ENCODE data around the gene SCMH1. TPM values are rescaled to one million over a fixed set of nuclear protein-coding genes. Genes with fewer than 3 reads are reported as not detected.
A peak's percentile ranks its signal among the peaks of the same experiment; 100 is the strongest.

SCMH1 gene
- total RNA-seq = 25.1 and 28.0 TPM in 2 replicates

DNA sequence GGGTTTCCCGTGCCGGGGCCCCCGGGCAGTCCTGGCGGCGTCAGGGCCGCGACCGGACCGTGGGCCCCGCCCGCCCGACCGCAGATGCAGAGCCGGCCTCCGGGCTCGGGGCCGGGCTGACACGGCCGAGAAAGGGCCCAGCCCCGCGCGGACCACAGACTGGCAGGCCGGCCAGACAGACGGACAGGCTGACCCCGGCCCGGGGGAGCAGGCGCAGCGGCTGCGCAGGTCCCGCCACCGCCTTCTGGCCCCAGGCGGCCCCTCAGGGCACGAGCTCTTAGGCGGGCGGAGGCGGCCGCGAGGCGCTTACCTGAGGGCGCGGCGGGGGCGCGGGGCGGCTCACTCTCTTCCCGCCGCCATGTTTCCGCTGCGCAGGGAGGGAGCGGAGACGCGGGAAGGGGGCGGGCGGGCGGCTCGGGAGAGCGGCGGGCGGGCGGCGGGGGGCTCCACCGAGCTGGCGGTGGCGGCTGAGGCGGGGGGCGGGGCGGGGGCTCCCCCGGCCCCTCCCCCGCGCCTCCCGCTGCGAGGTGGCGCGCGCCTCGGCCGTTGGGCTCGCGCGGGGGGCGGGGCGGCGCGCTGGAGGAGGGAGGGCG is at the start of gene SCMH1:
Gene SCMH1 (minus strand): TSS at position 558 of the 593 bp plus-strand sequence. CDS start 56,173 bp downstream, outside the sequence.
- peak; percentile 65 for ATAC-seq (ENCODE audit: low read depth)
- POLR2A ChIA-PET = interaction anchor here (0.8 kb wide), 1 partner anchor 9 kb away, joined by 3 read pairs; no protein-coding TSS in a partner anchor
- H3K9me3 Mint-ChIP-seq = no peaks in the 10 kb centered on the region
- peak within 1 kb of the TSS; percentile 85 for H3K4me3 Mint-ChIP-seq
- CTCF ChIA-PET = no interaction called here
- peak; percentile 66 for DNase-seq
- H3K27me3 Mint-ChIP-seq = no peaks in the 10 kb centered on the region
- H3K4me1 Mint-ChIP-seq = peaks cover 18% of the 10 kb centered on the region
- TF ChIP-seq, protein P1, sequence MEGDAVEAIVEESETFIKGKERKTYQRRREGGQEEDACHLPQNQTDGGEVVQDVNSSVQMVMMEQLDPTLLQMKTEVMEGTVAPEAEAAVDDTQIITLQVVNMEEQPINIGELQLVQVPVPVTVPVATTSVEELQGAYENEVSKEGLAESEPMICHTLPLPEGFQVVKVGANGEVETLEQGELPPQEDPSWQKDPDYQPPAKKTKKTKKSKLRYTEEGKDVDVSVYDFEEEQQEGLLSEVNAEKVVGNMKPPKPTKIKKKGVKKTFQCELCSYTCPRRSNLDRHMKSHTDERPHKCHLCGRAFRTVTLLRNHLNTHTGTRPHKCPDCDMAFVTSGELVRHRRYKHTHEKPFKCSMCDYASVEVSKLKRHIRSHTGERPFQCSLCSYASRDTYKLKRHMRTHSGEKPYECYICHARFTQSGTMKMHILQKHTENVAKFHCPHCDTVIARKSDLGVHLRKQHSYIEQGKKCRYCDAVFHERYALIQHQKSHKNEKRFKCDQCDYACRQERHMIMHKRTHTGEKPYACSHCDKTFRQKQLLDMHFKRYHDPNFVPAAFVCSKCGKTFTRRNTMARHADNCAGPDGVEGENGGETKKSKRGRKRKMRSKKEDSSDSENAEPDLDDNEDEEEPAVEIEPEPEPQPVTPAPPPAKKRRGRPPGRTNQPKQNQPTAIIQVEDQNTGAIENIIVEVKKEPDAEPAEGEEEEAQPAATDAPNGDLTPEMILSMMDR (IDR thresholded peaks at IDR 0.05) = no peak
- peak within 1 kb of the TSS; percentile 86 for H3K27ac Mint-ChIP-seq
- intact Hi-C loops (cut with micrococcal nuclease) = loop anchor here (1.0 kb wide), 1 partner anchor 119 kb away; the partner anchor contains the start of gene FOXO6
- H3K36me3 Mint-ChIP-seq (ENCODE audit: low read depth) = peaks cover 4% of the 10 kb centered on the region

DNA sequence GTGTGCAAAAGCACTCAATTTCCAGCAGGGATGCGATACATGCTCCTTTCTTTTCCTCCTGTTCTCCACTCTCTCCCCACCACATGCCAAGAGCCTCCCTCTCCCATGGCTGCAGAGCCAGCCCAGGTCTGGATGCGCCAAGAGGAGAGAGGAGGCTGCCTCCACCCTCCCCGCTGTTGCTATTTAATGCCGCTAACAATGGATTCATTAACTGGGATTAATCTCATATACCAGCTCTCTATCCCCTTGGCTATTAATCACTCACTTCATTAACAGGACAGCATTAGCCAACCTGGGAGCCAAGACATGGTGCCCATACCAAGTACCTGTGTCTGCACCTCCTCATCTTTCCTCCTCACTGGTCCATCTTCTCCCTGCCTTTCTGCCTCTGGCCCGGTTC is 49.1 kb upstream of the SCMH1 start:
- ChIA-PET CTCF (no interaction called here), POLR2A (no interaction called here)
- Mint-ChIP-seq H3K9me3 (no peaks in the 10 kb centered on the region), H3K27me3 (peaks cover 21% of the 10 kb centered on the region), H3K4me3 (no peak overlapping the region), H3K36me3 (ENCODE audit: low read depth) (no peaks in the 10 kb centered on the region), H3K4me1 (no peaks in the 10 kb centered on the region), H3K27ac (no peak overlapping the region)
- intact Hi-C loops (cut with micrococcal nuclease) = no loop called here
- no peak for ATAC-seq (ENCODE audit: low read depth)
- TF ChIP-seq, protein P1 (IDR thresholded peaks at IDR 0.05) = no peak
- no peak for DNase-seq

DNA sequence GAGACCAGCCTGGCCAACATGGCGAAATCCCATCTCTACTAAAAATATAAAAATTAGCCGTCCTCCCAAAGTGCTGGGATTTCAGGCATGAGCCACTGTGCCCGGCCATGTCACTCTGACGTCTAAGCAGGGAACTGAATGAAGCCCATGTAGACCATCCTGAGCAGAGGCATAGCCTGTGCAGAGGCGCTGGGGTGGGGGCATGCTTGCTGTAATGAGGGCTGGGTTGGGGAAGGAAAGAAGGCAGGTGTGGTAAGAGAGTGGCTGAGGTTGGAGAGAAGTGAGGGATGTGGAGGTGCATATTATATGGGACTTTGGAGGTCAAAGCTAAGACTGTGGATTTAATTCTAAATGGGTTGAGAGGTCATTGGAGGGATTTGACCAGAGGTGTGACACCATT is 47.1 kb upstream of the SCMH1 start:
- Mint-ChIP-seq H3K4me1 (no peaks in the 10 kb centered on the region), H3K36me3 (ENCODE audit: low read depth) (no peaks in the 10 kb centered on the region), H3K27me3 (peaks cover 17% of the 10 kb centered on the region), H3K27ac (no peak overlapping the region), H3K9me3 (no peaks in the 10 kb centered on the region), H3K4me3 (no peak overlapping the region)
- ChIA-PET CTCF (interaction anchor here (1.4 kb wide), 1 partner anchor 22 kb away, joined by 3 read pairs; no protein-coding TSS in a partner anchor), POLR2A (no interaction called here)
- ATAC-seq (ENCODE audit: low read depth) (no peak), DNase-seq (no peak)
- intact Hi-C loops (cut with micrococcal nuclease) = no loop called here
- TF ChIP-seq, protein P1 (IDR thresholded peaks at IDR 0.05) = no peak

DNA sequence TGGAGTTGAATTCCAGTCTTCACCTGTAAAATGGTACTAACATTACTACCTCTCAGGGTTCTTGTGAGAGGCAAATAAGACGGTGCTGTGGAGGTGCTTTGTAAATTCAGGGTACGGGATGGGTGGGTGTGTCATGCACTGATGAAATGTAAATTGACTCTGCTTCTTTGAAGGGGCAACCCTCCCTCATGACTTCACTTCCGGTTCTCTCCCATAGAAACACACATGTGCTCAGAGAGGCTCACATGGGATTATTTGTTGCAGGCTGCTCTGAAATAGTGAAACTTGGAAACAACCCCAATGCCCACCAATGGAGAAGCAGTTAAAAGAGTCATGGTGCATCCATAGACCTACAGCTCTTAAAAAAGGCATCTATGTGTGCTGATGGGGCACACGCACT is 44.9 kb upstream of the SCMH1 start:
- Mint-ChIP-seq H3K36me3 (ENCODE audit: low read depth) (no peaks in the 10 kb centered on the region), H3K4me1 (no peaks in the 10 kb centered on the region), H3K27me3 (peaks cover 22% of the 10 kb centered on the region), H3K4me3 (no peak overlapping the region), H3K9me3 (no peaks in the 10 kb centered on the region), H3K27ac (no peak overlapping the region)
- intact Hi-C loops (cut with micrococcal nuclease) = no loop called here
- ATAC-seq (ENCODE audit: low read depth) (no peak), DNase-seq (no peak)
- ChIA-PET CTCF (no interaction called here), POLR2A (no interaction called here)
- TF ChIP-seq, protein P1 (IDR thresholded peaks at IDR 0.05) = no peak

DNA sequence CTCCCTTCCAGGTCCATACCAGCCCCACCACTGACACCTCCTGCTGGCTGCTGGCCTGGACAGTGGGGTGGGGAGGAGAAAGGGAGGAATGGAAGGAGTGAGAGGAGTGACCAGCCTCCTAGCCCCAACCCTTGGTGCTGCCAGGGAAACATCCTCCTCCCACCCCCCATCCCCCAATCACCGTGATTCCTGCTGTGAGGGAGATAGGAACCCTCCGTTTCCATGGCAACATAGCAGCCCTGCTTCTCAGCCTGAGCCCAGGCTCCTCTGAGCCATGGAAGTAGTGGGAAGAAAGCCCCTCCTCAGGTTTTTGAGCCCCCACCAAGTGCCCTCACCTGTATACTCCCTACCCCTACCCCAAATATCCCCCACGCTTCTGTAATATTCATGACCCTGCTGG is 44.4 kb upstream of the SCMH1 start:
- peaks cover 23% of the 10 kb centered on the region for H3K27me3 Mint-ChIP-seq
- POLR2A ChIA-PET = no interaction called here
- CTCF ChIA-PET = no interaction called here
- no peak overlapping the region for H3K4me3 Mint-ChIP-seq
- no peaks in the 10 kb centered on the region for H3K4me1 Mint-ChIP-seq
- TF ChIP-seq, protein P1 (IDR thresholded peaks at IDR 0.05) = no peak
- DNase-seq = no peak
- intact Hi-C loops (cut with micrococcal nuclease) = no loop called here
- no peak overlapping the region for H3K27ac Mint-ChIP-seq
- H3K36me3 Mint-ChIP-seq (ENCODE audit: low read depth) = no peaks in the 10 kb centered on the region
- H3K9me3 Mint-ChIP-seq = no peaks in the 10 kb centered on the region
- no peak for ATAC-seq (ENCODE audit: low read depth)

Measured in activated B cell treated with CpG ODN at 0.5 μM for 24 hours (primary cell).